HG03442 (cell line): ENCODE data around the gene AHNAK.
"Not testable (repeated sequence)": the region's sequence is repeated elsewhere in the genome, so short reads cannot be mapped to it uniquely, and the experiment has no call there.

Experiments used
- ATAC-seq: cut with Tn5 transposase; IDR thresholded peaks from one replicate; pipeline ENCODE4 v1.9.1; 2021; ENCODE audit warnings: mild to moderate bottlenecking, moderate library complexity; ENCODE audit not compliant: unreplicated experiment

The AHNAK gene

DNA sequence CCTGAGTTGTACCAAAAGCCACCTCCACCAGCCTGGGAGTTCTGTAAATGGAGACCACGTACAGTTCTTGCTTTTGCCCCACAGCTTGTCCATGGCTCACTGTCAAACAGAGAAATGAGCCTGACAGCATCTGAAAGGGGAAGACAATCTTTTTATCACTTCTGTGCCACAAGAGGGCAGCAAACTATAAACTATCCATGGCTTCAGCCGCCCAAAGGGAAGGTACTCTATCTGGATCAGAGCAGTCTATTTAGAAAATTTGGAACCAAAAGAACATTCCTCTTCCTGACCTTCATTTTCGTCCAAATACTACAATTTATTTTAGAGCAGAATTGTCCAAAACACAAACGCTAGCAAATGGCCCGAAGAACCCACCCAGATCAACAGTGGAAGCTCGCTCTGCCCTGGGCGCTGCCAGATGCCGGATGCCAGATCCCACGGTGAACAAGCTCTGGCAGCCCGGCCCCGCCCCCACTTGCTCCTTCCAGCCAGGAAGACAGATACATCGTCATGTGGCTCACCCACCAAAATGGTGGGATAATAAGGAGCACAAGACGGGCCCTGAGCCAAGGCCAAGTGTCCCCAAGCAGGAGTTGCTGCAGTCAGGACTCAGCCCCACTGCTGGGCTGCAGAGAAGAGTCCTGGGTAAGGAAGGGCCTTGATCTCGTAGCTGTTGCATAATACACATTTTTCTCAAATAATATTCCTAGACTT is 151.6 kb downstream of the AHNAK start:
- ATAC-seq: no peak

DNA sequence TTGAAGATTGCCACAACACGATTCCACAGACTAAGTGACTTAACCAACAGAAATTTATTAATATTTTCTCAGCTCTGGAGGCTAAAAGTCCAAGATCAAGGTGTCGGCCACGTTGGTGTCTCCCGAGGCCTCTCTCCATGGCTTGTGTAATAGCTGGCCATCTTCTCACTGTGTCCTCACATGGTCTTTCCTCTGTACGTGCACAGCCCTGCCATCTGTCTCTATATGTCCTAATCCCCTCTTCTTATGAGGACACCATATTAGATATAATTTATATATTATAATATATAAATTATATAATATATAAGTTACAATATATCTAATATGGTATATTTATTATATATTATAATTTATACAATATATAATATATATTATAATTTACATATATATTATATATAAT is 152.9 kb downstream of the AHNAK start:
- ATAC-seq: no peak

DNA sequence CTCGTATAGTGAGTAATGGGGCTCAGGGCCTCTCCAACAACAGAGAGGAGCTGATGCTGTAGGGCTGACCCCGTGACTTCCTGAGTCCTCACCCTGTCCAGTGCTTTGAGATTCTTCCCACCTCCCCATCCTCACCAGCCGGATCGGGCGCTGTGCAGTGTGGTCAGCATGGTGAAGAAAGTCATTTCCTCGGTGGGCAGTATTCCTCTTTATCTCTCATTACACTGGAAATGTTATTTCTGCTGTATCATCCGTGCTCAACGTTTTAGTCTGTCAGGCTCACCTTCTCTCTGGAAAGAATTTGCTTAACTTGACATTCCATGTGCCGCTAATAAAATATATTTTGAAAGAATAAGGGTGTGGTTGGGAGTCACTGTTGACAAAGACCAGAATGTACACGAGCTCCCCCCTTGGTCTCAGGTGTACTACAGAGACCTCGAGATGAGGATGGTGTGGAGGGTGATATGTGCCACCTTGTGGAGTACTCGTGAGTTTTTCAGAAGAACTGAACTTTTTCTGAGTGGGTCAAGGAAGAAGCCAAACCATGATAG is 153.5 kb downstream of the AHNAK start:
- ATAC-seq: no peak

DNA sequence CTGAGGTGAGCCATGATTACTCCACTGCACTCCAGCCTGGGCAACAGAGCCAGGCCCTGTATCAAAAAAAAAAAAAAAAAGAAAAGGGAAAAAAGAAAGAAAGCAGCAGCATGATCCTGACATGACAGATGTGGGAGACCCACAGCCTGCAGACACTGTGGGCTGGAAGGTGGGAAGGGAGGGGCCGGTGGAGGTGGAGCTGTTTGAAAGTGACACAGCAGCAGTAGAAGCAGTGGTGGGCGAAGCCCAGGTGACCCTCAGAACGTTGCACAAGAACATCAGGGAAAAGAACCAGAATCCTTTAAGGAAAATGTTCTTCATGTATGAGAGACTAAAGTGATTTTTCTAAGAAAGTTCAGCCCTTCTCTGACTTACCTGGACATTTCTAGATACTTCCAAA is 154.1 kb downstream of the AHNAK start:
- ATAC-seq: no peak

DNA sequence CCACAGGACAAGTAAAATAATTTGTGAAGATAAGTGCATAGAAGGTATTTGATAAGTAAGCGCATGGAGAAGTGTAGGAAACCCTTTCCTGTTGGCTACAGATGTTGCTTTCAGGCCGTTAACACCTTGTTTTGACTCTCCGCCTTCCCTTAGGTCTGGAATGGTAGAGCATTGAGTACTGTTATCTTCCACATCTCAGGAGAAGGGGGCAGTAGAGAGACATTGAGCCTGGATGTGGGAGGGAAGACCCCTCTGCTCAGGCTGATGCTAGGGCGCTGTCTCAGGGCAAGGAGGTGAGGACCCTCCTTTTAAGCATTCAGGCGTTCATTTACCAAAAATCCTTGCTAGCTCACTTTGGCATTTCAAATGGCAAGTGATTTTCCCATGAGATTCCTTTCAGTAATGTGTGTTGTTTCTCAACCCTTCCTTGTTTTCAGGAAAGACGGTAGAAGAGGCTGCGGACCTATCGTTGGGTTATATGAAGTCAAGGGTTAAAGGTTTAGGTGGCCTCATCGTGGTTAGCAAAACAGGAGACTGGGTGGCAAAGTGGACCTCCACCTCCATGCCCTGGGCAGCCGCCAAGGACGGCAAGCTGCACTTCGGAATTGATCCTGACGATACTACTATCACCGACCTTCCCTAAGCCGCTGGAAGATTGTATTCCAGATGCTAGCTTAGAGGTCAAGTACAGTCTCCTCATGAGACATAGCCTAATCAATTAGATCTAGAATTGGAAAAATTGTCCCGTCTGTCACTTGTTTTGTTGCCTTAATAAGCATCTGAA is 154.8 kb downstream of the AHNAK start:
- no peak for ATAC-seq

DNA sequence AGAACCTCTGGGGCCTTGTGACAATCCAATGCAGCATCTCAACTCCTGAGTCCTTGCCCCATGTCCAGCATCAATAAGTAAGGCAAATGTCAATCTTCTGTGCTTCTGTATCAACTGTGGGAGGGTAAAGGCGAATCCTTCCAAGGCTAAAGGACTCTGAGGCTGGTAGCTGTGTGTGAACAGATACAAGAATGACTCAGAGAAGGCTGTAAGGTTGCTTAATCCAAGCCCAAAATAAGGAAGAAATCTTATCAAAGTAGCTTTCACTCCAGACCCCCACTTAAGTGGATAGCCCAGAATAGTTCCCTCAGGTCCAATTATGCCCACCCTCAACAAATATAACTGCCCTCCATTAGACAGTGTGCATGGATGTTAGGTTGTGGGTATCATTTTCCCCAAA is 155.9 kb downstream of the AHNAK start:
- no peak for ATAC-seq

DNA sequence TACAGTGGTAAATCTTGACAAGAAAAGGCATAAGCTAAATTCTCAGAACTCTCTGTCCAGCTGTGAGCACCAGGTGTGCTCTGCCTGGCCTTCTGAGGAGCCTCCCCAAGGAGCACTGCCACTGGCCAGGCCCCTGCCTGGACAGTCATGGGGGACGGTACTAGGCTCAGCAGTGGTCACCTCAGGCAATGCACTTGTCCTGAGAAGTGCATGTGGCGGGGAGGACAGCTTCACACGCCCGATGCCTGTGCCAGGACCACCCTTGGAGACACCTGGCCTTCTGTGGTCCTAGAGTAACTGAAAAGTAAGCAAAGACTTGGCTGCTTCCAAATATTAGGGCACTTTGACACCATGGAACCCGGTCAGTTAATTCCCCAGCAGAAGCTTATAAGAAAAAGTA is 156.4 kb downstream of the AHNAK start:
- no peak for ATAC-seq

DNA sequence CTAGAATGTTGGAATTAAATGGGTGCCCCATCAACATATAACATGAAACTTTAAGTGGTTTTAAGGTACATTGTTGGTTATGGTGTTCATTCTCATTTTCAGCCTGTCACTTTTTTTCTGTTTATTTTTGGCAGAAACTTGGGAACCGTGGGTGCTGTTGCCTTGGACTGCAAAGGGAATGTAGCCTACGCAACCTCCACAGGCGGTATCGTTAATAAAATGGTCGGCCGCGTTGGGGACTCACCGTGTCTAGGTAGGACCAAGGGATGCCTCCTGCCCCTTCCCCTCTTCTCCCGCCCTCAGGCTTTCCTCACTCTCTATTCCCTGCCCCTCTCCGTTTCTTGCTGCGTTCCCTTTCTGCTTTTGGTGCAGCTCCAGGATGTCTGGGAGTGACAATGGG is 157.6 kb downstream of the AHNAK start:
- ATAC-seq: no peak

DNA sequence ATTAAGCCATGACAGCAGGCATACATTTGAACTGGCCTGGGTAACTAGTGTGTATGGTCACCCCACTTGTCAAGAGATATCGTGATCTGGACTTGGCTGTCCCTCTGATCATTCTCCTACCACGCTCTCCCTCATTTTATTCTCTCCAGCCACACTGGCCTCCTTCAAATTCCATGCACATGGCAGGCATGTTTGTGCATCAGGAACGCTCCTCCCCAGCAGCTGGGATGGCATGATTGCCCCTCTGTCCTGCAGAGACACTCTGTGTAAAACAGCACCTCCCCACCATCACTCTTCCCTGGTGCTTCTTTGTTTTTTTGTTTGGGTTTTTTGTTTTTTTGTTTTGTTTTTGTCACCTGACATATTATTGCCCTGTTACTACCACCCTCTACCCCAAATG is 159.2 kb downstream of the AHNAK start:
- ATAC-seq: no peak

DNA sequence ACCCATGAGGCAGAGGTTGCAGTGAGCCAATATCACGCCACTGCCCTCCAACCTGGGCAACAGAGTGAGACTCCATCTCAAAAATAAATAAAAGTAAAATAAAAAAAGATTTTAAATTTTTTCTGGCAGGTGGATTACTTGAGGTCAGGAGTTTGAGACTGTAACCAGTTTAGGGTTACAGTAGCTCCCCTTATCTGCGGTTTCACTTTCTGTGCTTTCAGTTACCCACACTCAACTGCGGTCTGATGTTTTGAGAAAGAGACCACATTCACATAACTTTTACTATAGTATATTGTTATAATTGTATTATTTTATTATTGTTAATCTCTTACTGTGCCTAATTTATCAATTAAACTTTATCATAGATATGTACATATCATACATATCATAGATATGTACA is 160.5 kb downstream of the AHNAK start:
- ATAC-seq: not testable (repeated sequence)

DNA sequence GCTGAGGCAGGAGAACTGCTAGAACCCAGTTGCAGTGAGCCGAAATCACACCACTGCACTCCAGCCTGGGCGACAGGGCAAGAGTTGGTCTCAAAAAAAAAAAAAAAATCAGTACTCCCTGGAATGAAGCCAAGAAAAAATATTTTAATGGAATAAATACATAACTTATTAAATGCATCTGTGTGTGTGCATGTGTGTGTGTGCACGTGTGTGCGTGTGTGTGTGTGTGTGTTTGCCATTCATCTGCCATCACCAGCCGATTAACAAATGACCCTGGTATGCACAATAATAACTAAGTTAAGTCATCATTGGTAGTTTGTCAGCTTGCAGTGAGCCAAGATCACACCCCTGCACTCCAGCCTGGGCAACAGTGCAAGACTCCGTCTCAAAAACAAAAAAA is 162.8 kb downstream of the AHNAK start:
- no peak for ATAC-seq
